ENCODE measurements around the gene TMEM179.
"Not testable (repeated sequence)": the region's sequence is repeated elsewhere in the genome, so short reads cannot be mapped to it uniquely, and the experiment has no call there.

TMEM179 gene

DNA sequence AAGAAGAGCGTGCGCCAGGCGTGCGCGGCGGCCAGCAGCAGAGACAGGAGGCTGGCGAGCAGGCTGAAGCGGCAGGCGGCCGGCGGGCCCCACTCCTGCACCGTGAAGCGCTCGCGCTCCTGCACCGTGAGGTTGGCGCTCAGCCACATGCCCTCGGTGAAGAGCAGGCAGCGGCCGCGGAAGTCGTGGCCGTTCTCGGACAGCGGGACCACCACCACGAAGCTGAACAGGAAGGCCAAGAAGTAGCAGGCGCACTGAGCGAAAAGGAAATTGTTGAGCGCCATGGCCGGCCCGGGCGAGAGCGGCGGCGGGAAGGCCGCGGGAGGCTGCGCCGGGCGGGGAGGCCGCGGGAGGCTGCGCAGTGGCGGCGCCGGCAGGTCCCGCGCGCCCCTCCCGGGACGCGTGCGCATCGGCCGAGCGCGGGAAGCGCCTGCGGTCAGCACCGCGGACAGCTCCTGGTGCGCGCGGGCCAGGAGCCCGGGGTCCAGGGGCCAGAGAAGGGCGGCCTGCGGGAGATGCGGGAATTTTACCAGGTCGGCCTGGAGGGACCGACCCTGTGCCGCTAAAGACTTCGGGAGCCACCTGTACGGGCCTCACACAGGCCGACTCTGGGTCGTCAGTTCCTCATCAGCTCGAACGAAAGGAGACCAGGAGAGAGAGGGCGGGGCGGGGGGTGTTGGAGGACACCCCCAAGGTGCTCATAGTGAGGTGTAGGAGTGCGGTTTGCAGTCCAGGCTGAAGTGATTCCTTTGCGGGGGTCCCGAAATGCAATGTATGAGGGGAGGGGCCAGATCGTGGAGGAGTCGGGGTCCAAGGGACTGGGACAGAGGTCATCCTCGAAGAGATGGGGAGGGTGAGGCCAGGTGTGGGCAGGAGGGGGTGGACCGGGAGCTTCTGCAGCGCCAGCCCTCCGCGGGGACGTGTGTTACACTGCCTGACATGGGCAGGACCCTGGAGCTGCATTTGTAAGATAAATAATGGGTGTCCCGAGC is at the start of gene TMEM179:
Gene TMEM179 (minus strand): TSS at position 315 of the 992 bp plus-strand sequence. CDS start 31 bp downstream, at position 284.
- no peak for DNase-seq (ENCODE audit: low read depth in 2 of 2)

DNA sequence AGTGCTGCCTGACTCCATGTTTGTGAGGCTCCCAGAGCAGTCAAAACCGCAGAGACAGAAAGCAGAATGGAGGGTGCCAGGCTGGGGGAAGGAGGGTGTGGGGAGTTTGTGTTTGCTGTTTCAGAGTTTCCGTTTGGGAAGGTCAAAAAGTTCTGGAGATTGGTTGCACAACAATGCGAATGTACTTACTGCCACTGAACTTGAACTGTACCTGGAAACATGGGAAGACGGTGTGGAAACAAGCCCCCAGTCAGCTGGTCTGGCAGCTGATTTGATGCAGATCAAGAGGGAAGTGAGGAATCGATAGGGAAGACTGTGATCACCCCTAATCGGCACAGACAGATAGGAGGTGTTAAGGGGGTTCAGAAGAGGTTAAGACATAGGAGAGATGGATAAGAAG is 49.5 kb upstream of the TMEM179 start:
- no peak for DNase-seq (ENCODE audit: low read depth in 2 of 2)

GRCh38 chr14:104653130-104653920 is 48.8 kb upstream of the TMEM179 start:
- not testable (repeated sequence) for DNase-seq (ENCODE audit: low read depth in 2 of 2)

DNA sequence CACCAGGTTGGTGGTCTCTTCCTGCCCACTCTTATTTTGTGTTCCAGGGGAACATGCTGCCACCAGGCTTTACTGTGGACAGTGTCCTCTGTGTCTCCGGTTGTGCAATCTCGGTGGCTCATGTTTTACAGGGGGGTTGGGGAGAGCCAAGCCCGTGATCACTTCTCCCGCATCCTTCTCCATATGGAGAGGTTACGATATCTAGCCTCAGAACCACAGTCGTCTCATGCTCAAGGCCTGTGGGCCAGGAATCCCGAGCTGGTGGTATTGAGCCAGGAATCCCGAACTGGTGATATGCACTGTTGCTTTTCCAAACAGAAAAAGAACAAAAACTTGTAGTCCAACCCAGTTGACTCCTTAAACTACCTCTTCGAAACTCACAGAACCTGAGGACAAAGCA is 47.8 kb upstream of the TMEM179 start:
- DNase-seq (ENCODE audit: low read depth in 2 of 2) = no peak

- DNase-seq (ENCODE audit: low read depth in 2 of 2) = no peak
Measured at GRCh38 chr14:104651876-104652260, 47.3 kb upstream of the TMEM179 start.

DNA sequence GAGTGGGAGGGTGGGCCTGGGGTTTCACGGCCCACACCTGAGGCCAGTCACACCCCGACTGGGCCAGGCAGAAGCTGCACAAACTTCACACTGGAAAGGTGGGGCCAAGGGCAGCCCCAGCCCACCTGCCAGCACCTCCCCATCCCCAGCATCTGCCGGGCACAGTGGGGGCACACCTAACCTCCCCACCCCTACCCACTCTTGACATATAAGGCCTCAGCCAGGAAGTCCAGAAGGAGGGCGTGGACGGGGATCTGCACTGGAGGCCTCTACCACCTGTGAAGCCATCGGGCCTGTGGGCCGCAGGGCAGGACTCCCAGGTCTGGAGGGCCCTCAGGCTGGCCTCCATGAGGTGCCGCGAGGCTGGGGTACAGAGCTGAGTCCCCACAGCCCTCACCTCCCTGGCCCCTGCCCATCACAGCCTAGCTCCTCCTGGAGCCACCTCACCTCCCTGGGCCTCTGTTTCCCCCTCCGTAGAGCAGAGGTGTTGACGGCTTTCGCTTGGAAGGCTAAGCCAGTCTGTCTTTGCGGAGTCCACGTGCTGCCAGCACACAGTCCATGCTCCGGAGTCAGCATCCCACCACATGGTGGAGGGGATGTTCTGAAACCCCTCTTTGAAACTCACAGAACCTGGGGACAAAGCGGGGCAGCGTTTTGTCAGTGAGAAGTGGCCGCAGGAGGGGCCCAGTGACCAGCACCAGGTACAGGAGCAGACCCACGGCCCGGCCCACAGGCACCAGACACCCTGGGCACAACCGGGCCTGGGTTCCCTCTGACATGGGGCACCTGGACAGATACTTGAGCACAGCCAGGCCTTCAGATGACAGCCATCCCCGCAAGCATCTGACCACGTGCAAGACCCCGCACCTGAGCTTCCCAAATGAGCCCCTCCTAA is 46.7 kb upstream of the TMEM179 start:
- no peak for DNase-seq (ENCODE audit: low read depth in 2 of 2)

DNA sequence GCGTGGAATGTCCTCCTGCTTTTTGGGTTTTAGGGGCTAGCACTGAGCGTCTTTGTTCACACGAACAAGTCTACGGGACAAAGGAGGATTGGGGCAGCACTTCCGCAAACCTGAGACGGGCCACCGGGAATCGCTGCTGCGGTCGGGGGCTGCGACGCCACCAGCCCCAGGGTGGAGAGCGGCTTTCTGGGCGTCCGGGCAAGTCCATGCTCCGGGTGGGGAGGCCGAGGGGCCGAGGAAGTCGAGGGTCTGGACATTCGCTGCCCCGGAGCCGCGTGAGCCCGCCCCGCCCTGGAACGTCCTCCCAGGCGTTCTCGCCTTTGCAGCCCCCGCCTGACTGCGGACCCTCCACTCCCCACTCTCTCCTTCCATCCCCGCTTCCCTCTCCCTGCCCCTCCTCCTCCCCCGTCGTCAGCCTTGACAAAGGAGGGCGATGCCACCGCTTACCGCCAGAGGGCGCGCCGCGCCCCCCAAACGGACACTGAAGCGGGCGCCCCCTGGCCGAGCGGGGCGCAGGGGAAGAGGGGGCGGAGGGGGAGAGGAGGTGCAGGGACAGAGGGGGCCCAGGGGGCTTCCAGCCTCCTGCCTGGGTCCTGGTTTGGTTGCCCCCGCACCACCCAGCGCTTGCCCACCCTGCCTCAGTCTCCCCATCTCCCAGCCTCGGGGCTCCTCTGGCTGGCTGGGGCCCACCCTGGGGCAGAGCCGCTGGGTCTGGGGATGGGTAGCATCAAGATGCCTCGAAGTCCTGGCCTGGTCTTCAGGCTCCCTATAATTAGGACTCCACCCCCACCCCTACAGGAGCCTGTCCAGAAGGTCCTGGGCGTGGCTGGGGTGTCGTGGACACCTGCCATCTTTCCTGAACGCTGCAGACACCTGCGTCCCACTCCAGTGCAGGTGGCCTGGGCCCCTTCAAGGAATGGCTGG is 45.7 kb upstream of the TMEM179 start:
- peak in 1 of 2 donors; percentile 48 for DNase-seq (ENCODE audit: low read depth in 2 of 2)

- DNase-seq (ENCODE audit: low read depth in 2 of 2) = no peak
Measured at GRCh38 chr14:104647467-104648043, 43.0 kb upstream of the TMEM179 start.

DNA sequence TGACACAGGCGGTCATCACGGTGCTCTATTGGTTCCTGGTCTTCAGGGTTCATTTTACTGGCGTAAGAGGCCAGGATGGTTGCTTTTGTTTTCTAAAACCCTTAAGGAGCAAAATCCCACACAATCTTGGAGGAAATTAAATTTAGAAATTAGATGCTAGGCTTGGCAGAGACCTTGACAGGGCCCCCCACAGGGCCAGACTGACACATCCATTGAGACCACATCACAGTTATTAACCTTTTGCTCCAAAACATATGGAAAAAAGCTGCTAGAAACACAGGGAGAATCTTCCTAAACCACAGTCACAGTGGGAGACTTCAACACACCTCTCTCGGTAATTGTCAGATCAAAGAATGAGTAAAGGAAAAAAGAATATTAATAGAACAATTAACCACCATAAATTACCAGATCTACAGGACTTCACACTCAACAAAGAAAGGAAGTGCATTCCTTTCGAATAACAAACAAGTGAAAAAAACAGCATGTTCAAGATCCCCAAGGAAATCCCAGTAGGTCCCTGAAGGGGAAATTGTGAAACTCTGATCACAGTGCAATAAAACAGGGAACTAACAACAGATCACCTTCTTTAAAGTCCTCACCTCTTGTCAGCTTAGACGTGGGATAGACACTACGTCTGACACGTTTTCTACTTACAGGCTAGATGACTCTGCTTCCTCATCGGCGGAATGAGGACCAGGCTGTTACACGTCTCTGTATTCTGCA is 40.2 kb upstream of the TMEM179 start:
- DNase-seq (ENCODE audit: low read depth in 2 of 2) = no peak

DNA sequence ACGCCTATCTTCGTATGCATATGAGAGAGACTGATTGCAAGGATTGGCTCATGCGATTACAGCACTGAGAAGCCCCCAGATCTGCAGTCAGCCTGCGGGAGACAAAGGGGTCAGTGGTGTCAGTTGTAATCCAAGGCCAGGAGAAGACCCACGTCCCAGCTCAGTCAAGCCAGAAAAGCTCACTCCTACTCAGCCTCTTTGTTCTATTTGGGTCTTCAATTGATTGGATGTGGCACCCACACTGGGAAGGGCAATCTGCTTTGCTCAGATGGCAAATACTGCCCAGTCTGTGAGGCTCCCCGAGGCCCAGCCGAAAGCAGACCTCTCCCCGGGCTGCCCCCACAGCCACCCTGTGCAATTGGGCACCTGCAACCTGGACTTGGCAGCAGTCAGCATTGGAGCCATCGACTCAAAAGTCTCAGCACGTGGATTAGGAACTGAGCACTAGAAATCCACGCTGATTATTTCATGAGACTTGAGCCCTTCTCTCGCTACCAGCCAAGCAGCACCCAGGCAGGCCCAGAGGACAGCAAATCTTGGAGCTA is 39.6 kb upstream of the TMEM179 start:
- no peak for DNase-seq (ENCODE audit: low read depth in 2 of 2)

DNA sequence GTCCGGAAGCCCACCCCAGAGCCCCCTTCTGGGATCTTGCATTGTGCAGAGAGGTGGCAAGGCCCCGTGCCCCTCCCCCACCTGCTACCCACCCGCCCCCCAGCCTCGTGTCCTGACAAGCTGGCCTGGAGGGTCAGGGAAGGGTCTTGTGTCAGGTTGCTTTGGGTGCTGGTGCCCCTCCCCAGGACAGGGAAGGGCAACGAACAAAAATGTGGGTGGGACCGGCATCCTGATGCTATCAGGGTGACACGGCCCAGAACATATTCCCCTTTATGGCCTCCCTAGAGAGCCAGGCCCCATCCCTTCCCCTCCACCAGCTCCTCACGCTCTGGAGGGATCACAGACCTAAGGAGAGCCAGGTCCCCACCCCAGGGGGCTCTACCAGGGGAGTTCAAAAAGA is 38.7 kb upstream of the TMEM179 start:
- DNase-seq (ENCODE audit: low read depth in 2 of 2) = no peak

DNA sequence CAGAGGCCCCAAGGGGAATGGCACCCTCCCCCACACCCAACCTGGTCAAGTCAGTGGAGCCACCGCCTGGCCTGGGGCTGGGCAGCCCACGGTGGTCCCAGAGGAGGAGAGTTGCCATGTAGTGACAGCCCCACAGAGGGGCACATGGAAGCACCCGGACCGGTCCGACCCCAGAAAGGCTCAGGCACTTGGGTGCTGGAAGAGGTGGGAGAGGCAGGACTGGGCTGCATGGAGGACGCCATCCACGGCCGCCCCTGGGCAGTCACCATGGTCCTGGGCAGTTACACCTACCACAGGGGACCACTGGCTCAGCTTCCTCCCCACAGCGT is 37.9 kb upstream of the TMEM179 start:
- DNase-seq (ENCODE audit: low read depth in 2 of 2) = no peak

- no peak for DNase-seq (ENCODE audit: low read depth in 2 of 2)
Measured at GRCh38 chr14:104641753-104642539, 37.4 kb upstream of the TMEM179 start.

GRCh38 chr14:104640681-104641080 is 36.1 kb upstream of the TMEM179 start:
- no peak for DNase-seq (ENCODE audit: low read depth in 2 of 2)

DNA sequence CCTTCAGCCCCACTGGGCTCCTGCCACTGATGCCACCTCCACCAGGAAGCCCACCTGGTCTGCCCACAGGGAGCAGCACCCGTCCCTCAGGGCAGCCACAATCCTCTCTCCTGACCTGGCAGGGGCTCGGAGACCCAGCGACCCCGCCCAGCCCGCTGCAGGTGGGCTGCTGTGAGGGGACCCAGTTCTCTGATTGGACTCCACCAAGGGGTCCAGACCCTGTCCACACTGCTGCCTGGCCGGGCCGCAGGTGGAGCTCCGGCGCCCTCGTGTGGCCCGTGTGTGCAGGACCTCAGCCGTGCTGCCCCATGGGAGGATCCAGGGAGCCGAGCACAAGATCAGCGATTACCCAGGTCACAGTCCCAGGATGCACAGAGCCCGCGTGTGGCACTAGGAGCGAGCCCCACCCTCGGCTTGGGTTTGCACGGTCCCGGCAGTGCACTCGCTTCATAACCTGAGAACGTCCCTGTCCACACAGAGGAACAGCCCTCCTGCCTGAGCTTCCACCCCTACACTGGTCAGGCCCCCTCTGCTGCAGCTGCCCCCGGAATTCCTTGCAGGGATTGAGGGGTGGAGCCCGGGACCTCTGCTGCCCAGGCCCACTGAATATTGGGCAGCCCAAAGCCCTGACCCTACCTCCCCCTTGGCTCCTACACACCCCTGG is 35.4 kb upstream of the TMEM179 start:
- DNase-seq (ENCODE audit: low read depth in 2 of 2) = peak; percentile 25 to 40

GRCh38 chr14:104639471-104639870 is 34.9 kb upstream of the TMEM179 start:
- DNase-seq (ENCODE audit: low read depth in 2 of 2) = no peak

DNA sequence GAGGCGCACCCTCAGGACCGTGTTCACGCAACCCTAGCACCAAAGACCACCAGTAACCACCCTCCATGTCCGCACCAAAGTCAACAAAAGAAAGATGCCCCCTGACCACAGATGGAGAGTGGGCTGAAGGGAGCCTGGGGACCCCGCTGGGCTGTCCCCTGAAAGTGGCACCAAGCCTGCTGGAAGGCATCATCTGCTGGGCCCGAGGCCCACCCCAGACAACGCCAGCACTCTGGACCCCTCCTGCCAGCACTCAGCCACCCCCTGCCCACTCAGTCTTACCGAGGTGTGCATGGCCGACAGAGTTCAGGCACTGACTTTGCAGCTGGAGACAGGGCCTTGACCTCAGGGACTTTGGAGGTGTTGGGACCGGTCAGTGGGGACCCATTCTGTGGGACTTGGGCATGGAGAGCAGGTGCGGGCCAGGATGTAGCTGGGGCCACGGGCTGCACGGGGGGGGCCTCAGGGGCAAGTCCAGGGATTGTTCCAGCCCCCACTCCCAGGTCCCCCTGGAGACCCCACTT is 34.4 kb upstream of the TMEM179 start:
- DNase-seq (ENCODE audit: low read depth in 2 of 2) = no peak

DNA sequence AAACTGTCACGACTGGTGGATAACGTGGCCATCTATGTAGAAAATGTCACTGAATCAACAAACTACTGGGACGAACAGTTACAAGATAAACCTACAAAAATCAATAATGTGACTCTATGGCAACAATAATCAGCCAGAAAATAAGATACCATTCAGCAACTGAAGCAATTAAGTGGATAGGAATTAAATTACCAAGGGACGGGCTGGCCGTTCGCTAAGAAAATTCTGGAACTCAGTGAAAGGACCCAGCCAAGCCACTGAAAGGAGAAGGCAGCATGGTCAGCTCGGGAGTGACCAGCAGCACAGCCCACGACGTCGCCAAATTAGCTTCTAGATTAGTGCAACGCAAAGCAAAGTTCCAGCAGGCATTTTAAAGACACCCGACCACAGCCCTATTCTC is 33.6 kb upstream of the TMEM179 start:
- no peak for DNase-seq (ENCODE audit: low read depth in 2 of 2)
